Colonic mucosa (tissue), 4 donors: ENCODE data around the gene WWOX. TPM values are rescaled to one million over a fixed set of nuclear protein-coding genes. Genes with fewer than 3 reads are reported as not detected.

Experiments
- DNase-seq: peaks from one replicate; pipeline ENCODE4 v3.0.0-alpha.2; 2020
- H3K27ac ChIP-seq: fragments of 200-600 bp; one replicate; pipeline ENCODE4 v1.8.0; 2021
- H3K27me3 ChIP-seq: fragments of 200-600 bp; one replicate; pipeline ENCODE4 v1.8.0; 2021
- H3K36me3 ChIP-seq: fragments of 200-600 bp; one replicate; pipeline ENCODE4 v1.8.0; 2021
- H3K4me1 ChIP-seq: fragments of 200-600 bp; one replicate; pipeline ENCODE4 v1.8.0; 2021; ENCODE audit warnings: mild to moderate bottlenecking
- H3K4me3 ChIP-seq: fragments of 200-600 bp; one replicate; pipeline ENCODE4 v1.8.0; 2021
- H3K9ac ChIP-seq, 2 donors: one replicate each; pipeline ENCODE4 v1.7.0; 2013; ENCODE audit warnings: control low read depth in 2 of 2, low read depth in 2 of 2, low read length in 2 of 2
- H3K9me3 ChIP-seq: fragments of 200-600 bp; one replicate; pipeline ENCODE4 v1.8.0; 2021
- CTCF ChIP-seq: fragments of 200-600 bp; IDR thresholded peaks from one replicate; pipeline ENCODE4 v1.8.0; 2022; ENCODE audit warnings: antibody characterized with exemption, mild to moderate bottlenecking
- intact Hi-C: fragments of 100-400 bp; cut with DNase I; formaldehyde crosslinking; loops from one replicate; pipeline ENCODE4 v1.14.1; 2022
- total RNA-seq, 2 donors: library from RNA; stranded (reverse); fragmentation: NEBNext Ultra II Directional in 1 of 2; extraction: Animal tissue kit (Norgen Biotek cat#: 25700) in 1 of 2; gene quantifications; one replicate each; pipeline ENCODE4 v1.2.1, GENCODE V29; 2021
- donor health status: healthy.
- donor health status: DM: no; HTN: no; CAD: no.
- donor health status: DM: no; HTN: no; CAD: no.

Gene WWOX
- total RNA-seq, 2 donors from 2014 or later = 7.2 to 11.0 TPM

- Histone ChIP-seq H3K4me1 (no peaks in the 10 kb centered on the region), H3K9ac (no peak overlapping the region), H3K27ac (no peak overlapping the region), H3K36me3 (no peaks in the 10 kb centered on the region), H3K27me3 (no peaks in the 10 kb centered on the region), H3K4me3 (no peak overlapping the region), H3K9me3 (no peaks in the 10 kb centered on the region)
- TF ChIP-seq CTCF = no peak
- DNase-seq = no peak
- intact Hi-C loops = no loop called here
These were observed 349.3 kb downstream of the WWOX start for GRCh38 chr16:78448658-78449271.

GRCh38 chr16:78450255-78450654, 350.8 kb downstream of the WWOX start:
- H3K4me3 ChIP-seq = no peak overlapping the region
- H3K4me1 ChIP-seq = no peaks in the 10 kb centered on the region
- H3K9me3 ChIP-seq = no peaks in the 10 kb centered on the region
- no peaks in the 10 kb centered on the region for H3K27me3 ChIP-seq
- no peak for DNase-seq
- intact Hi-C loops = no loop called here
- TF ChIP-seq CTCF = no peak
- no peak overlapping the region for H3K27ac ChIP-seq
- H3K36me3 ChIP-seq = no peaks in the 10 kb centered on the region
- H3K9ac ChIP-seq = no peak overlapping the region

GRCh38 chr16:78452025-78452555, 352.6 kb downstream of the WWOX start:
- no peaks in the 10 kb centered on the region for H3K9me3 ChIP-seq
- H3K27me3 ChIP-seq = no peaks in the 10 kb centered on the region
- no peak for TF ChIP-seq CTCF
- H3K4me3 ChIP-seq = no peak overlapping the region
- no peaks in the 10 kb centered on the region for H3K36me3 ChIP-seq
- no peak overlapping the region for H3K9ac ChIP-seq
- DNase-seq = no peak
- intact Hi-C loops = no loop called here
- H3K27ac ChIP-seq = no peak overlapping the region
- H3K4me1 ChIP-seq = no peaks in the 10 kb centered on the region

DNA sequence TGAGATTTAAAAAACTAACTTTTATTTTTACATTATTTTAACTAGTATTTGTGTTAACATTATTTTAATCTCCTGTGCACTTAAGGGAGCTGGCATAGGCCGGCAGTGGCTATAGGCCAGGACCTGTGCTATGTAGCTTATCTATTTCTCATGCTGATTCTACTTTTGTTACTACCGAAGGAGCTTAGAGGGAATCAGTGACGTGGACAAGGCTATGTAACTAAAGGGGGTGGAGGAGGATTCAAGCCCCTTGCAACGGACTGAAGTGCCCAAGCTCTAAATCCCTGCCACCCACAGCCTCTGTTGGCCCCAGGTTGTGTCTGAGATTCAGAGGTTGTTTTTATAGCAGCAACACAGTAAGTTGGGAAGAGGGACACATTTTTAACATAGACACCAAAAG, 356.4 kb downstream of the WWOX start:
- Histone ChIP-seq H3K27me3 (no peaks in the 10 kb centered on the region), H3K36me3 (no peaks in the 10 kb centered on the region), H3K9ac (no peak overlapping the region), H3K4me1 (no peaks in the 10 kb centered on the region), H3K4me3 (no peak overlapping the region), H3K9me3 (no peaks in the 10 kb centered on the region), H3K27ac (no peak overlapping the region)
- no peak for DNase-seq
- no peak for TF ChIP-seq CTCF
- intact Hi-C loops = no loop called here

DNA sequence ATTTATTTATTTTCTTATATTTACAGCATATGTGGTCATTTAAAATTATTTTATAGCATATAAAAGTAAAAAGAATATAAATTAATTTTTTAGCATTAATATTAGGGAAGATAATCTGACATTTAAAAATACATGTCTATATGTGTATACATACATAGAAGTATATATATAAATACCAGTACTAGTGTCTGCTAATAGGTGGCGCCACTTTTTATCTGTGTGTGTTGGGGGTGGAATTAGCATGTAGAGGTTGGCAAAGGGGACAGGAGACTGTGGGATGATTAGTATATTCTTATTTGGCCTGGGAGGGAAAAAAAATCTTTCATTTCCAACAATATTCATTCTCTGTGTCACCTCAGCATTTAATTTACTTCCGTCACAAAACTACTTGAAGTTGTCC, 359.1 kb downstream of the WWOX start:
- Histone ChIP-seq H3K4me3 (no peak overlapping the region), H3K27ac (no peak overlapping the region), H3K36me3 (no peaks in the 10 kb centered on the region), H3K9ac (no peak overlapping the region), H3K4me1 (no peaks in the 10 kb centered on the region), H3K27me3 (no peaks in the 10 kb centered on the region), H3K9me3 (no peaks in the 10 kb centered on the region)
- intact Hi-C loops = no loop called here
- DNase-seq = no peak
- TF ChIP-seq CTCF = no peak
